Stimulated activated CD4-positive, alpha-beta T cell treated with anti-CD3 and anti-CD28 coated beads, Interleukin-15, amount 100 ng/mL, for 24 hours (primary cell): ENCODE measurements around the gene MPHOSPH8.

Source experiments
- DNase-seq: peaks from one replicate; pipeline ENCODE4 v3.0.0-alpha.2; 2020

MPHOSPH8 gene

GRCh38 chr13:19633479-19634255 is at the start of gene MPHOSPH8:
MPHOSPH8 (plus strand) TSS chr13:19633659; CDS start chr13:19633749, 90 bp downstream.
- DNase-seq: peak; percentile 95

DNA sequence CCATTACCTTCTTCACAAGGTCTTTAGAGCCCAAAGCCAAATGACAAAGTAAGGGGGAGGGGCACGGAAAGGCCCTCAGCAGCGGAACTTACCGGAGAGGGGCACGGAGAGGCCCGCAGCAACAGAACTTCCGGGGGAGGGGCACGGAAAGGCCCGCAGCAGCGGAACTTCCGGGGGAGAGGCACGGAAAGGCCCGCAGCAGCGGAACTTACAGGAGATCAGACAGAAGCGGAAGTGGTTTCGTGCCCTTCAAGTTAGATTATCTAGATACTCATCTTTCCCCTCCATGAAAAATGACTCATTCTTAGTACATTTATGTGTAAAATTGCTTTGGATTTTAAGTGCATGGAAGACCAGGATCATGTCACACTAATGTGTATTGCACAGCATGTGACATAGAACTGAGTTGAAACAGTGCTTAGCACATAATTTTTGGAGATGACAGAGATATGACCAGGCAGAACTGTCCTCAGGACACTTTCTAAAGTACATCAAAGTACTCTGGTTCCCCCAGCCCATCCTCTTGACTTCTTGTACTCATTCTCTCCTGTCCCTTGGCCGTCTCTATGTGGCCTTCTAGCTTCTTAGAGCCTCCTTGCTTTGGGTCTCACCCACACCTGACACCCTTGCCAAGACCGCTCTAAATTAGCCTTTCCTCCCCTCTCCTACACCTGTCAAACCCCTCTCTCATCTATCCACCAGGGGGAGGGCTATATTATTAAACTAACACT is 46.4 kb upstream of the MPHOSPH8 start:
- DNase-seq: peak; percentile 88

GRCh38 chr13:19587635-19588300 is 45.7 kb upstream of the MPHOSPH8 start:
- peak; percentile 27 for DNase-seq

GRCh38 chr13:19589312-19589711 is 44.1 kb upstream of the MPHOSPH8 start:
- no peak for DNase-seq

- DNase-seq: no peak
Measured at GRCh38 chr13:19590423-19590822, 43.0 kb upstream of the MPHOSPH8 start.

GRCh38 chr13:19591864-19592263 is 41.6 kb upstream of the MPHOSPH8 start:
- DNase-seq: no peak

DNA sequence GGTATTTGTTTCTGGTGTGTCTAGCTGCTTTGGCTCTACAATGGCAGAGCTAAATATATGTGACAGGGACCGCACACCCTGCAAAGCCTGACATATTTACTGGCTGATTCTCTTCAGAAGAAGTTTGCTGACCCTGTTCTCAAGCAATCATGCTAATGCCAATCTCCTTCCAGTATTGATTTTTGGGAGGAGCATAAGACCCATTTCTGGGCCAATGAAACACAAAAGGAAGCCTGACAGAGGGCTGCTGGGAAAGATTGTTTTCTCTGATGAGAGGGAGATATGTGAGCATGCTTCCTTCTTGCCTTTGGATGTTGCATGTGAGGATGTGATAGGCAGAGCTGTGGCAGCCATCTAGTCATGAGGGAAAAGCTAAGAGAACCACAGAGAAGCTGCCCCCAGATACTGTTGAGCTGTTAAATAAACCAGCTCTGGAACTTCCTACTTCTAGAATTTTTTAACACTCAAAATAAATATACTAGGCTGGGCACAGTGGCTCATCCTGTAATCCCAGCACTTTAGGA is 40.7 kb upstream of the MPHOSPH8 start:
- no peak for DNase-seq

GRCh38 chr13:19596086-19596485 is 37.4 kb upstream of the MPHOSPH8 start:
- no peak for DNase-seq

DNA sequence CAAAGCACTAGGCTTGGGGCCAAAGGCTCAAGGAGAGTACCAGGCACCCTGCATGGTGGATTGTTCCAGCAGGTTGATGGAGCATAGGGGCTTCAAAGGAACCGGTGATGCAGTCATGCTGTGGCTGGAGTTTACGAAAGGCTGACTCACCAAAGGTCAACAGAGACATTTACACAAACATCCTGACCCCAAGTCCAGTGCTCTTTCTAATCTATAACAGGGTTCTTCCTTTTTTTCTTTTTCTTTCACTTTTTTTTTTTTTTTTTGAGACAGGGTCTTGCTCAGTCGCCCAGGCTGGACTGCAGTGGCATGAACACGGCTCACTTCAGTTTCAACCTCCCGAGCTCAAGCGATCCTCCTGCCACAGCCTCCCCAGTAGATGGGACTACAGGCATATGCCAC is 36.5 kb upstream of the MPHOSPH8 start:
- DNase-seq: no peak

GRCh38 chr13:19597523-19597922 is 35.9 kb upstream of the MPHOSPH8 start:
- no peak for DNase-seq

DNA sequence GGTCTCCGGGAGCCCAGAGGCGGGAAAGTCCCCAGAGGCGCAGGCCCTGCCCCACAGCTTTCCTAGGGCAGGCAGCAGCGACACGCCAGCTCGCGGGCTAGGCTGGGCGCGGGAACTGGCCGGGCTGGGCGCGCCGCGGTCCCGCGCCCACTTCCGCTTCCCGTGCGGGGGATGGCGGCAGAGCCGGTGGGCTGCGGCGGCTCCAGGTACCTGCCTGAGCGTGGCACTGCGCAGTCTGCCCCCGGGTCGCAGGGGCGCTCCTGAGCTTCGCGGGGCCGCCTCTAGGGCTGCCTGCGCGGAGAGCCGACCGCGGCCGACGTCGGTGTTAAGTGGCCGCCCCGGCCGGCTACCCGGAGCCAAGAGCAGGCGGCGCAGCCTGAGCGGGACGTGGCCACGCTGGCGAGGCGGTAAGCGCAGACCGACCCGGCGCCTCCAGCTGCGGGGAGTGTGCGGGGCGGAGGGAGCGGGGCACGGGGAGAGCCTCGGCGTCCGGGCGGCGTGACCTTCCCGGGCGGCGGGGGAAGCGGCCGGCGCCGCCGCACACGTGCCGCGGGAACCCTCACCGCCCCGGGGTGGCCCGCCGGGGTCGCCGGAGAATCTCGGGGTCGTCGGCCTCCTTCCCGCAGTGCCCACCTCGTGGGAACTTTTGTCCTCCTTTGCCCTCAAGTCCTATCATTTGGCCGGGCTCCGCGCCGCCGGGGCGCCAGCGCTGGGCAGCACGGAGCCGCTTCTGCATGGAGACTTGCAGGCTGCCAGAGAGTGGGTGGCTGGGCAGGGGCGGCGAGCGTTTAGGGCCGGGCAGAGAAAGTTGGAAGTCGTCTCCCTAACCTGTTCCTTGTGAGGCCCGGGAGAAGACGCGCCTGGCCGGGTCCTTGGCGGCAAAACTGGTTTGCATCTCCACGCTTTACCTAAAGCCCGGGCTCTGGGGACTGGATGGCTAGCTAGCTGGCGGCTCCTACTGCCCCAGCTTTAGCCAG is 31.4 kb upstream of the MPHOSPH8 start:
- DNase-seq: peak; percentile 67

DNA sequence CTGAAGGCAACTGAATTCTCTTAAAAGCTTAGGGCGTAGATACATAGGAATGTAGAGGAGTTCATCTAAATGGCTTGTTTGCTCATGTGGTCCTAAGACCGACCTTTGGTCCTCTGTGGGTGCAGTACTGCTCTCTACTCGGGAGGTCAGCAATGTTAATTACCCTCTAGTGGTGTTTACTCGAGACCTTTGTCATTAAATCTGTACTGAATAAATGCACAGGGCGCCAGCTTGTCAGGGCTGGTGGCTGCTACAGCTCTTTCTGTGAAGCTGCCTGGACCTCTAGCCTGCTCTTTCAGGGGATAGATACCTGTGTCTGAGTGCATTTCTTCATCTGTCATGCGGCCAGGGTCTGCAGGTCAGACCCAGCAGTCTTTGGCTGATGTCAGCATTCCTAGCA is 29.2 kb upstream of the MPHOSPH8 start:
- DNase-seq: no peak

DNA sequence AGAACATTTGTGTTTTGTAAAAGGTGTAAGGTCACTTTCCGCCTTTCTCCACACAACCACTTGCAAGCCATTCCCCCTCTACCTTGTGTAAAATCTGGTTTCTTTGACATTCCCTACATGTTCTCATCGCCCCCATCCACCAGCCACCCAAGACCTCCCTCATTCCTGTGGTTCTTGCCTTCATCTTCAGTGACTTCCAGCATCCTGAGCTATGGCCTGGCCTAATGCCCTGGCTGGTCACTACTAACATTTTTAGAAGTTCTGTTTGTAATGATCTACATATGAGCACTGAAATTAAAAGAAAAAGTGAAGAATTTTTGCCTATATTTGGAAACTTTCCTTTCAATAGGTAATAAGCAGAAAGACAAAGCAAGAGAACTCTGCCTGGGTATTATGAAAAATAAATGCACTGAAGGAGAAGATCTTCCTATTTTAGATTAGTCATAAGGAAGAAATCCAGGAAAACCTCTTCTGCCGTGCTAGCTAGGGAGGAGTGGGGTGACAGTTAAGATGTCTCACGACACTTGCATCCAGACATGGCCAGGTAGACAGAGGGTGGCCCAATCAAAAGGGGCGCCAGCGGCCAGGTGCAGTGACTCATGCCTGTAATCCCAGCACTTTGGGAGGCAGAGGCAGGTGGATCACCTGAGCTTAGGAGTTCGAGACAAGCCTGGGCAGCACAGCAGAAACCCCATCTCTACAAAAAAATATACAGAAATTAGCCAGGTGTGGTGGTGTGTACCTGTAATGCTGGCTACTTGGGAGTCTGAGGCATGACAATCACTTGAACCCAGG is 28.1 kb upstream of the MPHOSPH8 start:
- DNase-seq: no peak

- no peak for DNase-seq
Measured at GRCh38 chr13:19606152-19606551, 27.3 kb upstream of the MPHOSPH8 start.

- DNase-seq: no peak
Measured at GRCh38 chr13:19606737-19607136, 26.7 kb upstream of the MPHOSPH8 start.

GRCh38 chr13:19607523-19608078 is 25.9 kb upstream of the MPHOSPH8 start:
- no peak for DNase-seq

GRCh38 chr13:19618977-19619376 is 14.5 kb upstream of the MPHOSPH8 start:
- no peak for DNase-seq

DNA sequence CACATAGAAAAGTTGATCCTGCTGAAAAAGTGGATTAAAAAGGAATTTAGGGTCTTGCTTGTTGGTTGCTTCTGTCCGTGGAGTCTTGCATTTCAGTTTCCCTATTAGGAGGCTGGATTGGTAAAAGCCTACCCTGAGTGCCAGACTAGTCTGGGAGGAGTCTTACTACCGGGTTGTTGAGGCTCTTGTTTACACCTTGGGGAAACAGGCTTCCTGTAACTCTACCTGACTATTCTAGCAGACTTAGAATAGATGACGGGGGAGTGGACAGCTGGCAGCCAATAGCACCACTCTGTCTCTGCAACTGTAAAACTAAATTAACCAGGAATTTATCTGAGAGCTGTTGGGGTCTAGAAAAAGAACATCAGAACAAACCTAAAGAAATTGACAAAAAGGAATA is 11.3 kb upstream of the MPHOSPH8 start:
- no peak for DNase-seq

GRCh38 chr13:19624265-19624664 is 9.2 kb upstream of the MPHOSPH8 start:
- no peak for DNase-seq

DNA sequence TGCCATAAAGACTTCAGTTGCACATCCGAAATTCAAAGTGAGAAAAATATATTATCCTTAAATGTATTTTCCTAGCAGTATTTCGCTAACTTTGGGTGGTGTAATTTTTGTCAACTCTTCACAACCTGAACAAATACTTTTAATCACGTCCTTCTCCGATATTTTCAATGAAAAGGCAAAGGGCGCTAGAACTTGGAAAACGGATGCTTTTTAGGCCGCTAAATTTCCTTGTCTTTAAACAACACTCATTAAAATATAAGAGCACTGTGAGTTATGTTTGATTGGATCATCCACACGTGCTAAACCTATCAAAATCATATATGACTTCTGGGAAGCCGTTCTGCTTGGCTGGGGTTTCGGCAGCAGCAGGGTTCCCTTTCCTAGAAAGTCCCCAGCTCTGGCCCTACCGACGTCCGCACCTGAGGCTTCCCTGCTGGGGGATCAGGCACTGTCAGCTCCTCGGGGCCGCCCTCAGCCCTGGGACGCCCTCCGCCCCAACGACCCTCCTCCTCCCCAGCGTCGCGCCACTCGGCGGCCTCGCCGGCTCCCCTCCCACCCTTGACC is 462 bp upstream of the MPHOSPH8 start:
- no peak for DNase-seq

- DNase-seq: no peak
Measured at GRCh38 chr13:19634256-19634740, 839 bp downstream of the MPHOSPH8 start.
